Left lobe of liver (tissue), 2 donors: ENCODE measurements around the gene CNKSR3. TPM values are rescaled to one million over a fixed set of nuclear protein-coding genes. Genes with fewer than 3 reads are reported as not detected.

Experiments used
- ATAC-seq: fragments of 200-7000 bp; cut with Tn5 transposase; one replicate; pipeline ENCODE4 v1.9.1; 2020; ENCODE audit warnings: mild to moderate bottlenecking, moderate library complexity
- DNase-seq: peaks from one replicate; pipeline ENCODE4 v3.0.0-alpha.2; 2020; ENCODE audit warnings: low spot score
- total RNA-seq: library from RNA; stranded (reverse); gene quantifications from one replicate; pipeline ENCODE4 v1.2.1, GENCODE V29; 2021
- donor health status: DM: no; HTN: no; CAD: no; lungs with moderate emphysema.
- donor health status: DM: no; HTN: yes; CAD: no.

The CNKSR3 gene
- total RNA-seq, 1 donor from 2014 or later, result 42.9 TPM

DNA sequence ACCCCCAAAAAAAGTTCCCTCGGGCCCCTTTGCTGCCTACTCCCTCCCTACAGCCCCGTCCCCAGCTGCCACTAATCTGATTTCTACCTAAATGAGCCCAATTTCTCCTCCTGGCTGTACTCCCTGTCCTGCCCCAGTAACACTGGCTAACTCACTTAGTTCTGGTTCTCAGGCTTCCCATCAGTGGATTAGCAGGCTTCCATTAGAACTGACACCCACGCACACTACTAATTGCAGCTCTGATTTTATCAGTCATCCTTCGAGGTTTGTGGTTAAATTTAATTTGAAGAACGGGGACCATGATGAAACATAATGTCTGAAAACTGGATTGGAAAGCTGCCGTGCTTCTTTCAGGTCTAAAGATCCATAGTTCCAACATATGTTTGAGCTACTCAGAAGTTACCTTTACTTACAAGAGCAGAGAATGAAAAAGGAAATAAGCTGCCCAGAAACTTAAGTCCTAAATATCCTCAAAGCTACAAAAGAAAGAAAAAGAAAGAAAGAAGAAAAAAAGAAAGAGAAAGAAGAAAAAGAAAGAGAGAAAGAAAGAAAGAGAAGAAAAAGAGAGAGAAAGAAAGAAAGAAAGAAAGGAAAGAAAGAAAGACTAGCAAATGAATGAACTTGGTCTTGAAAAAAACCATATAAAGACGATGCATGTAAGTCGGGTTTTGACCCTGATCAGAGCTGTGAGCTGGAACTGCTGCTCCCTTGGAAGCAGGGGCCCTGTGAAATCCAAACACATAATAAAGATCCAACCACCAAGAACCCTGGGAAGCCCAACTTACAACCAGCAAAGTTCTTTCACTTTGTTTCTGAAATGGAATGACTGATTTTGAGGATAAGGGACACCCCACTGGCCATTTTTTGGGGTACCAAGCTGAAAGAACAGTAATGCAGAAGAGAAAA, 51.7 kb downstream of the CNKSR3 start:
- no peak for DNase-seq

DNA sequence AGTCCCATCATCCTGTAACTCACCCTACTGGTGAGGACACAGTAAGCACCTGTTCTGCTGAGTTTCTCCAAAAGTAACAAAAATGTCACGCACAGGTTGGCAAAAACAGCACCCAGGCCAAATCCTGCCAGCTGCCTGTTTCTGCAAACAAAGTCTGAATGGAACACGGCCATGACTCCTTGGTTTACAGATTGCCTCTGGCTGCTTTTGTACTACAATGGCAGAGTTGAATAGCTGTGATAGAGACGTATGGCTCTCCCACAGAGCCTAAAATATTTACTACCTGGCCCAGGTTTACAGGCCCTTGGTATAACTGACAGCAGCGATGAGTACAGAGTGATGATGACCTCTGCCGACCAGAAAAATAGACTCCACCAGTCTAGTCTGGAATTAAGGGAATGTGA, 52.6 kb downstream of the CNKSR3 start:
- ATAC-seq, result peak; percentile 73
- DNase-seq, result peak; percentile 76

More for the DNA sequence above, 51.7 kb downstream of the CNKSR3 start:
- ATAC-seq, result no peak

DNA sequence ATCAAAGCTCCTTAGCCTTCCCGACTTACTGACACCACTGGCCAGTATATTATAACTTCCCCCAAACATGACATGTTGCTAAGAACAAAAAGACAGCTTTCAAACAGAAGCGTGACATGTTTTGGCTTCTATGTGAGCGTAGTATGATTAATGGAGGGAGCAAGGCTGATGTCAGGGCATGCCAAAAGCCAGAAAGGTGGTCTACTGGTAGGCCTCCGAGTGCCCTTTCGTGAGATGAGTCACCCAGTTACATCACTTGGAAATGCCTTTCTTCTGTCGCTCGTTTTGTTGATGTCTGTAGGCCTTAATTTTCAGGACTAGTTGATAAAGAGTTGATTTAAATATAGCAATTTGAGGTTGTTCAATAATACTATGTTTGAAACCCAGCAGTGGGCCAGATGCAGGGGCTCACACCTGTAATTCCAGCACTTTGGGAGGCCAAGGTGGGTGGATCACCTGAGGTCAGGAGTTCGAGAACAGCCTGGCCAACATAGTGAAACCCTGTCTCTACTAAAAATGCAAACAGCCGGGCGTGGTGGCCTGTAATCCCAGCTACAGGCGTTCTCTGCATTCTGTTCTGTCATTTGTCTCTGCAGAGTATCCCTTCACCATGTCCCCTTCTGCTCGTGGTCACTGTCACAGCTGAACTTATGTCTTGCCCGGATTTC, 53.3 kb downstream of the CNKSR3 start:
- DNase-seq, result no peak
- no peak for ATAC-seq

DNA sequence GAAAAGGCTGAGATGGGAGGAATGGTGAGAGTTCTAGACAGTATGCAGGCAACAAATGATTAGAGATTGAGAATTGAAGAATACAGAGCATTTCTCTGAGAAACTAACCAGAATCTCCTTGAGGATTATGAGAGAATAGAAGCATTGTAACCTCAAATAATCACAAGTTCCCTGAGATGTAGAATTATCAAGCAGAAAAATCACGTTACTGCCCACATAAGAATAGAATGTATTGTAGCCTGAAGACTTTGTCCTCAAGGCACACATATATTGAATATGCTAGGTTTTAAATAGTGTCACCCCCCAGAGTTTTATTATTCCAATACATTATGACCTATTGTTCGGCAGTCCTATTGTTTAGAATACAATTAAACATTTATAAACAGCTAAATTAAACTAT, 57.2 kb downstream of the CNKSR3 start:
- DNase-seq (no peak), ATAC-seq (no peak)

DNA sequence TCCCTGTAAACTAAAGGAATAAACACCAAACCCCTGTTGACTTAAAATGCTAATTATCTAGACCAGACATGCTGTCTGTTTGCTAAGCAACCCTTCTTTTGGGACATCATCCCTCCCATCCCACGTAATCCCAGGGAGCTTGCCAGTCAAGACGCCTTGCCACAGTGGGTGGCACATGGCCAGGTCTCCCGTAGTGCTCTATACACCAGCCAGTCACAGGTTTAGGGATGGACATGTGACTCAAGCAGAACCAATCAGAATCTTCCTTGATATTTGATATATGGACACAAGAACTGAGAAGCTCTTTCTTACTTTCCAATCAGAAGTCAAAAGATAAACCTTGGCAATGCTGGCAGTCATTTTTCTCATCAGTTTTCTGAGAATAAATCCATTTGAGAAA, 60.0 kb downstream of the CNKSR3 start:
- ATAC-seq (no peak), DNase-seq (no peak)

DNA sequence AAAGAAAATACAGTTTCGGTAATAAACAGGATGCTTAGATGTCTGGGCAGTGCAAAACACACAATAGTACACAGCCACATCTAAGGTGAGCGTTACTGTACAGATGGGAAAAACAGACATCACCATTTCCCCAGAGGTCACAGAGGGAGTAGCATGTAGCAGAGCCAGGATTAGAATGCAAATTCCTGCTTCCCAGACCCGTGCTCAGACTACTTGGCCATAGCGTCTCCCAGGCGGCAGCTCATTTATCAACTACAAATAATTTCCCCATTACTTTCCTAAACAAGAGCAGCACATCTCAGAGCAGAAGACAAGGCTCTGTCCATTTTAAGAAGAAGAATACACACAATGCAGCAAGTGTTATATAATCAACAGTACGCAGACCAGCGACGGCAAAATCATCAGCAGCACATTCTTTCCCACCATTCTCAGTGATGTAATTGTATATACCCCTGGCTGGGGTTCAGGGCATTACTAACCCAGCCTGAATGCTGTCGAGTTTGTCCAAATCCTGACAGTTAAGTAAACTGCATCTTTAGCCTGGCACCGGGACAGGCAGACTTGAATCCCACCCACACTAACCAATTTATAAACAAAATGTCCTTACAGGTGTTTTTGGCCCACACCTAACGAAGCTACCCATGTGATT, 61.9 kb downstream of the CNKSR3 start:
- DNase-seq (no peak), ATAC-seq (peak; percentile 55)

DNA sequence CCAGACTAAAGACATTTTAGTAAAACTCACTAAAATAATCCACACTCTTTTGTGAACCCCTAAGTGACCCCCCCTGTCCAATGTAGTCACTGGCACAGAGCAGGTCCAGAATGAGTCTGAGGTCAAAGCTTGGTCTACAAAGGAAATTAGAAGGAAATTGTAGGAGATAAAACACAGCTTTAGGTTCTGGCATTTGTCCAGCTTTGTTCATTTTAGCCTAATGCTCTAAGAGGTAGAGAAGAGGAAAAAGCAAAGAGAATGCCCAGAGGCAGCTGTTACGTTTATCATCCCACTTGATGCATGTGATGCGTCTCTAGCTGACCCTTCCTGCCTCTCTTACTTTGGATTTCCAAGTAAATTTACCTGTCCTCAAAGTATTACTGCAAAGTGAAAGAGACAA, 62.5 kb downstream of the CNKSR3 start:
- ATAC-seq (no peak), DNase-seq (no peak)

DNA sequence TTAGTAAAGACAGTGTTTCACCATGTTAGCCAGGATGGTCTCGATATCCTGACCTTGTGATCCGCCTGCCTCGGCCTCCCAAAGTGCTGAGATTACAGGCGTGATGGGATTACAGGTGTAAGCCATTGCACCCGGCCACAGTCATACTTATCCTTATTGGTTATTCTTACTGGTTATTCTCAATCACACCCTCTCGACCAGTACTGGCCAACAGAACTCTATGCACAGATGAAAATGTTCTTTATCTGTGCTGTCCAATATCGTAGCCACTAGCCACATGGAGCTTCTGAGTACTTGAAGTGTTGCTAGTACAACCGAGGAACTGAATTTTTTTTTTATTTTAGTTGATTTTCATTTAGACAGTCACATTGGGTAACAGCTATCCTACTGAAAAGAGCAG, 63.5 kb downstream of the CNKSR3 start:
- no peak for DNase-seq
- no peak for ATAC-seq

DNA sequence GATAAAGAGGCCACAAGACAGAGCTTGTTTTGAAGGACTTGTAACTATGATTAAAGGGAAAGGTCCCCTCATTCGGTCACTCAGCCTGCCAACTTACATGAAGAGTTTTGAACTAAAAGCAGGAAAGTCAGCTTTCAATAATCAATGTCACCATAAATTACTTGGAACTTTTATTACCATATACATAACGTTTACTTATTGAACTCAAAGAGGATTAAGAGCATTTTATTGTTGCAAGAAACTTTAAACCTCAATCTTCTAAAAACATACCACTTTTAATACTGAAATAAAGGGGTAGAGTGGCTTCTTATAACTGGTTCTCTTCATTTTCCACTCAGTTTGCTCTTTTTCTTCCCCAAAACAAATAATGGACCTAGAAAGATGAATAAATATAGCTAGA, 65.1 kb downstream of the CNKSR3 start:
- DNase-seq (no peak), ATAC-seq (no peak)

DNA sequence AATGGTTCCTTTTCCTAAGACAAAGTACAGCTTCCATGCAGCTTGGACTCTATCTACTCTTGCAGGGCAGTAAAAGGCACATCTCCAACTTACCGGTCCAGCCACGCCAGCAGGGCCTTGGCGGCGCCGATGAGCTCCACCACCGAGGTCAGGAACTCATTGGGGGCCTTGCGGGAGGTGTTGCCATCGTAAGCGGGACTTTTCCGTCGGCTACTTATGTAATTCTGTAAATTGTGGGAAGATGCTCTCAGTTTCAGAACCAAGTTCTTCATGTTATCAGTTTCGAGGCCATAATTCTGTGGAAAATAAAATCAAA, 68.5 kb downstream of the CNKSR3 start:
- DNase-seq (peak; percentile 68), ATAC-seq (peak; percentile 70)

DNA sequence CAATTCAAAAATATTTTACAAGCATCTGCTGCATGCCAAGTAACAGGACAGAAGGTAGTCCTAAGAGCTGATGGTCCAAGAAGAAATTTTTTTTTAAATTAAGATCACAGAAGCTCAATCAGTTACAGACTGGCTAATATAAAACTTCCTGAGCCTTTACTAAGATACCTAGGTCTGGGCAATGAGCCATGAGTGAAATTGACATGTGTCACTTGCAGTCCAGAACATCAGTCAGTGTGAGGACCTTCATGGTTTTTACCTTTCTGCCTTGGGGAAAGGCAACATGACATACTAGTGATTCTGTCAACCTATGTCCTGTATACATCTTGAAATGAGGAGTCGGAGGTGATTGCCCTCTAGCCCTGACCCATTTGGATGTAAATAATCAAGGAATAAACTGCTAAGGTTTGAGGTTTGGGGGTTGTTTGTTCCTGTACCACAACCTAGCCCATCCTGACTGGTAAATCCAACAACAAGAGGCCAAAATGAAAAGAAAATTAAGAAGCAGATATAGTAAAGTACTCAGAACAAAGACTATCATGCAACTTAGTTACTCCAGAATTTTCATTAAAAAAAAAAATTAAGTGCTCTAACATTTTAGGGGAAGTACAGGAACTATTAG, 70.0 kb downstream of the CNKSR3 start:
- DNase-seq (no peak), ATAC-seq (peak; percentile 50)

DNA sequence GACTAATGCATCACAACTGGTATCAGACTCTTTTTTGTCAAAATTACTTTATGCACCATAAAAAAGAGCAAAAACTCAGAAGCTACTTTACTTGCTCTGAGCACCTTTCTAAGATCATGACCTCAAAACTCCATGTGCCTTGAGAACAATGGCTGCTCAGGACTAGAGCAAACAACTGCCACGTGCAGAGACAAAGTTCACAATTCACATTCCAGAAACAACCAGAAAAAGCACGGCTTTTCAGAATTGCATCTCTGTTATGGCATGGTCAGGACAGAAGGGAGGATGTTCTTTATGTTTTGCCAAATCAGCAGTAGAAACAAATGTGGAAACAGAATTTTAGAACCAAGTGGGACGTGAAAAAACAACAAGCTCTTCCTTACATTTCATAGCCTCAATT, 70.5 kb downstream of the CNKSR3 start:
- DNase-seq (peak; percentile 70), ATAC-seq (peak; percentile 56)

DNA sequence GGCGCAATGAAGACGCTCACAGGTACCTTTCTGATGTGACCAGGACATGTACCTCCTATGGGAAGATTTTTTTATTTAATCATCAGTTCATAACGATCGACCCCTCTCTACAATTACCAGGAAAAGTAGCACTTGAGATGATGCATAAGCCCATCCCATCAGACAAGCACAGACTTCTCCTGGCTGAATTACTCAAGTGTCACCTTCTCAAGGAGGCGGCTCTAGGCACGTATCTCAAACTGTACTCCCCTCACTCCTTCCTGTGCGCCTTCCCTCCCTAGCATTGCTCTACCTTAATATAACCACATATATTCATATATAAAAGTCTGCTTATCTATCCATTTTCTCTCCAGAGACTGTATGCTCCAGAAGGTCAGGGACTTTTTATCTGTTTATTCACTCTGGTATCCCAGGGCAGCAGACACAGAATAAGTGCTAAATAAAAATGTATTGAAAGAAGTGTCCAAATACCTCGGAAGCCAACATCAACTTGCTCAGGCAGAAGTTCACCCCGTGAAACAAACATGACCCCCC, 71.5 kb downstream of the CNKSR3 start:
- no peak for ATAC-seq
- DNase-seq, result no peak

DNA sequence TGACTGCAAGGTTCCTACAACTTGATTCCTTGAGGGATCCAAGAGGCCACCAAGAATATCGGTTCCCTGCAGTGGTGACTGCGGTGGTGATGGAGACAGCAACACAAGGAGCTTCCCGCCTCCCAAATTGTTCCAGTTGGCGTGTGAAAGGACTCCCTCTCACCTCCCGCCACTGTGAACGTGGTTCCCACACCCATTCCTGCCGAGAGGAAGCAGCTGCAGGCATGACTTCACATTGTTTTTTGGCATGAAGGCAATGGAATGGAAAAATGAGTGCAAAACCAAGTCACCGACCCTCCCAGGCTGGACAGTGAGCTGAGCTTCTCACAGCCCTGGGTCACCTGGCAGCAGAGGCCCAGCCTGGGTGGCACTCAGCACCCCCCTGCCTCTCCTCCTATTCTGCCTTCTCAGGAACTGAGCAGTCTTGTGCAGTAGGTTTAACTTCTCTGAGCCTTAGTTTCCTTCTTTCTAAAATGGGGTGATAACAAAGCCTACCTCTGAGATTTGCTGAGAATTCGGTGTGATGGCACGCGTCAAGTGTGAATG, 75.0 kb downstream of the CNKSR3 start:
- no peak for ATAC-seq
- DNase-seq, result no peak

DNA sequence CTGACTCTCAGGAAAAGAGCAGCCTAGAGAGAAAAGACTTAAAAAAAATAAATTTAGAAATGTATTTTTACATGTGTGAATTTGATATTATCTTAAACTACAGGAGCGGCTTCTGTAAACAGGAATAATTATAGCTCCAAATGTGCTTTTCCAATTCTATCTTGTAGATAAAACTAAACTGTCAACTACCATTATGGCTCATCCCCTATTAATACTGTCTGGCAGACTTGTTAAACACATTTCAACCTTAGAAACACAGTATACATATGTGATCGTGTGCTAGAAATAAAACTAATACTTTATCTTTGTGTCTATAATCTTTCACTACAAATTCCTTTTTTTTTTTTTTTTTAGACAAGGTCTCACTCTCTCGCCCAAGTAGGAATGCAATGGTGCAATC, 75.8 kb downstream of the CNKSR3 start:
- DNase-seq (no peak), ATAC-seq (no peak)

DNA sequence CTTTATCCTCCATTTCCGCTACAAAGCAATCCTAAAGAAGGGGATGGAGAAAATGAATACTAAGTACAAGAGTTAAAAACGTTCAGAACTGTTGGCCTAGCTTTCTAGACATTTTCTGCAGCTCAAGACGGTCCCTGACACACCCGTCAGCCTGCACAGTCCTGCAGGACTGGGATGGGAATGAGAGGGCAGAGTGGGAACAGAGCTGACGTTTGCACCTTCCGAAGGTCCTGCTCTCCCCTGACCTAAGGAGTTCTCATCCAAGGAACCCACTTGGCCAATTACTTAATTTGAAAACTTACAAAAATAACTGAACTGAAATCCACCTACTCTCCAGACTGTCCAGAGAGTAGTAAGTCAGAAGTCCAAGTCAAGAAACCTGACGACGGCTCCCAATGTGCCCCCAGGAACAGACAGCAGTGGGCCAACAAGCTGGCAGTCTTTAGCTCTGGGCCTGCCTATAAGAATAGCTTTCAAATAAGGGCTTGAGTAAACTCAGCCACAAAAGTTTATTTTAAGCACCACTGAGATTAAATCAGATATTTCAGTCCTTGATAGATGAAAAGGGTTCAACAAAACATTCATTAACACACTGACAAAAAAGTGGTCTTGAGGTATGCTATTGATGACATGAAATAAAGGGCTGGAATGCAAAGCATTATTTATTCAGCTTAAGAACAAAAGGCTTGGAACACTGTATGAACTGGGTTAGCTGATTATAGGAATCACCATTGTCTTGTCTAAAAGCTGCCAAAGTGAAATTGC, 76.8 kb downstream of the CNKSR3 start:
- no peak for ATAC-seq

DNA sequence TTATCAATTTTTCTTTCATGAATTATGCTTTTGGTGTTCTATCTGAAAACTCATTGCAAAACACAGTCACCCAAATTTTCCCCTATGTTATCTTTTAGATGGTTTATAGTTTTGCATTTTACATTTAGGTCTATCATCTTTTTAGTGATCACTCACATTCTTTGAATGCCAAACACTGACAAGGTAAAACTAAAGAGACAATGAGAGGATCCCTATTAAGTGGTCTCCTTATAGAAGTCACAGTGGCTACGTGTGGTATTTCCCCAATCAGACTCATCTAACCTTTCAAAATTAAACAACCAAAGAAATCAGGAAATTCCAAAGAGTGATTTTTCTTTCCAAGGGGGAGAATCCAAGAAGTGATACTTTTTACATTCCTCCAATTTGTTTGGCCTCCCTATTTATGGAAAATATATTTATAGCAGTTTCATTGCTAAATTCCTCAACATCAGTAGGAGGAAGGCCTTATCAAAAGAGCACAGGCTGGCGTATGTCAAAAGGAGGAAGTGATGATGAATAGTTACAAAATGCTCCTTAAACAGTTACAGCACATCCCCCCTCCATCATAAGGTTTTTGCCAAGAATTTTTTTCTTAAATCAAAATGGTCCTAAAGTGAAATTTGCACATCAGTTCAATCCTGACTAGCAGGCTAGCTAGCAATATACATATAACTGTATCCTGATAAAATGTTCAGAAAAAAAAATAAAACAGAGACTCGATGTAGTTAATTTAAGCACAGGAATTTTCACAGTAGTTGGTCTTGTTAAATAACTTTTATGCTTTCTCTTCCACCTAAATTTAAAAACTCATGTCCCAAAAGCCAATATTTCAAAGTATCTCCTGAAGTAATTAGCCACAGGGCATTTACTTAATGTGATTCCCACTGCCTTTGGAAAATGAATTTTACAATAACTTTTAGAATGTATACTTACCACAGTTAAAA, 77.7 kb downstream of the CNKSR3 start:
- peak; percentile 14 for ATAC-seq
- no peak for DNase-seq

More for the DNA sequence above, 76.8 kb downstream of the CNKSR3 start:
- no peak for DNase-seq

DNA sequence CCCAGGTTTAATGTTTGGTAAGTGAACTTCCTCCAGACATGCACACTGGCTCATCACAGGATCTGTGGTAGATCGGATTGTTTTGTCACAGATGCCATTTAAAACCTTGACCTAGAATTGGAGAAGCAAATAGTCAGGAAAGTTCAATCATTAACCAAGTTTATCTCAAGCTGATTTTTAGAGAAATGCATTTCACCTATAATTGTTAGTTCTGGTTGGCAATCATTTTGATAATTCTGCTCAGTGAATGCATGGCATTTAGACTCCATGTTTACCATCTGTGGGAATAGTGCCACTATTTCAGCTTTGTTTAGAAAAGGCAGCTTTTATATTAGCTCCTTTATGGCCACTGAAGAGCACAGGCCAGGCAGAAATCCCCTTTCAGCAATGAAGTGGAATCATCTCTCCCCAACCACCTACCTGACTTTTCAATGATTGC, 80.0 kb downstream of the CNKSR3 start:
- no peak for DNase-seq
- ATAC-seq, result peak; percentile 80

DNA sequence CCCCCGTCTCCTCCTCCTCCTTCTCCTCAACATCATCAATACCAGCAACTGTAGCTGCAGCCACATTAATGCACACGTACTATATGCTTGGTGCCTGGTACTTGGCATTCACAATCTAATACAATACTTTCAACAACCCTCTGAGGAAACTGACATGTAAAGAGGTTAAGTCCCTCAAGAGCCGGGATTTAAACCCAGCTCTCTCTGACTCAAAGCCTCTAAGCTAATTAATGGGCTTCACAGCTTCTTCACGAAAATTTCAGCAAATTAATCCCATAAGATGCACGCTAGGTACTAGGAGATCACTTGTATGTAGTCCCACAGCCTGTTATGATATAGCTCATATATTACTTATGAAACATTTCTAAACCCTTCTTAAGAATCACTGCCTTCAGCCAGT, 80.8 kb downstream of the CNKSR3 start:
- no peak for ATAC-seq

More for the DNA sequence above, 80.8 kb downstream of the CNKSR3 start:
- no peak for DNase-seq
